KBM-7 (cell line): ENCODE data around the gene LTF.
"Not testable (repeated sequence)": the region's sequence is repeated elsewhere in the genome, so short reads cannot be mapped to it uniquely, and the experiment has no call there.

Experiments
- DNase-seq: peaks from one replicate; pipeline ENCODE4 v3.0.0-alpha.2; 2015
- in situ Hi-C: fragments of 300-500 bp; cut with MboI; formaldehyde crosslinking; loops from 2 replicates; pipeline ENCODE4 v1.14.3; 2020; ENCODE audit warnings: low sequenced_read_pairs, low pct_unique_long_range_greater_than_20kb, mixed read lengths

The LTF gene

DNA sequence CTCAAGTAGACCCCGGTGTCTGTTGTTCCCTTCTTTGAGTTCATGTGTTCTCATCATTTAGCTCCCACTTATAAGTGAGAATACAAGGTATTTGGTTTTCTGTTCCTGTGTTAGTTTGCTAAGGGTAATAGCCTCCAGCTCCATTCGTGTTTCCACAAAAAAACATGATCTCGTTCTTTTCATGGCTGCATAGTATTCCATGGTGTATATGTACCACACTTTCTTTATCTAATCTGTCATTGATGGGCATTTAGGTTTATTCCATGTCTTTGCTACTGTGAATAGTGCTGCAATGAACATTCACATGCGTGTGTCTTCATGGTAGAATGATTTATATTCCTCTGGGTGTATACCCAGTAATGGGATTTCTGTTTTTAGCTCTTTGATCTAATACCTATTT, 61.8 kb downstream of the LTF start:
- DNase-seq, in situ Hi-C loops: not testable (repeated sequence)

DNA sequence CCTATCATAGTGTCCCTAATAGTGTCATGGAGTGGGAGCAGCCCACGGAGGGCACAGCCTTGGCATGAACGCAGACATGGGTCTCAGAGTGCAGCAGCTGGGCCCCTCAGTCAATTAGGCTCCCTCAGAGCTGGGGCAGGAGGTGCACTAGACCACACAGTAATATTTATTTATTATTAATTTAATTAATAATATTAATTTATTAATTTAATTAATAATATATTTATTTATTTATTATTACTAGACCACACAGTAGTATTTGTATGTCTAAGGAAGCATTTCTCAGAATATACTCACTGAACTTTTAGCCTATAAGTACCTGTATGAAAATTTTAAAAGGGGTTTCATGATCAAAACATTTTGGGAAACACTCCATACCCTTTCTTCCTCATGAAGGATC, 63.1 kb downstream of the LTF start:
- no peak for DNase-seq
- in situ Hi-C loops, result no loop called here

DNA sequence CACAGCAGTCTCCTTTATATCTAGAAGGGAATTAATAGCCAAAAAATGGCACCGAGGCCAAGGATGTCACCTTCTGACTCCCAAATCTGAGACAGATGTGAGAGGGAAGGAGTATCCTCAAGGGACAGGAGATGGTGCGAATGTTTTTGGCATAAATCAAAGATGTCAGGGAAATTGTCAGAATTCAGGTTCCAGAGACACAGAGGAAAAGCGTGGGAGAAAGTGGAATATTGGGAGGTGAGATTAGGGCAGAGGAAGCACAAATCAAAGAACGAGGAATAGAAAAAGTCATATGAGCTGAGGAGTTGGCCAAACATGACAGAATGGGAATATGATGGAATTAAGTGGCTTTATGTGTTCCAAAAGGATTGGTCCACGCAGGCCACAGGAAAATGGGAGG, 63.9 kb downstream of the LTF start:
- in situ Hi-C loops, result no loop called here
- no peak for DNase-seq

DNA sequence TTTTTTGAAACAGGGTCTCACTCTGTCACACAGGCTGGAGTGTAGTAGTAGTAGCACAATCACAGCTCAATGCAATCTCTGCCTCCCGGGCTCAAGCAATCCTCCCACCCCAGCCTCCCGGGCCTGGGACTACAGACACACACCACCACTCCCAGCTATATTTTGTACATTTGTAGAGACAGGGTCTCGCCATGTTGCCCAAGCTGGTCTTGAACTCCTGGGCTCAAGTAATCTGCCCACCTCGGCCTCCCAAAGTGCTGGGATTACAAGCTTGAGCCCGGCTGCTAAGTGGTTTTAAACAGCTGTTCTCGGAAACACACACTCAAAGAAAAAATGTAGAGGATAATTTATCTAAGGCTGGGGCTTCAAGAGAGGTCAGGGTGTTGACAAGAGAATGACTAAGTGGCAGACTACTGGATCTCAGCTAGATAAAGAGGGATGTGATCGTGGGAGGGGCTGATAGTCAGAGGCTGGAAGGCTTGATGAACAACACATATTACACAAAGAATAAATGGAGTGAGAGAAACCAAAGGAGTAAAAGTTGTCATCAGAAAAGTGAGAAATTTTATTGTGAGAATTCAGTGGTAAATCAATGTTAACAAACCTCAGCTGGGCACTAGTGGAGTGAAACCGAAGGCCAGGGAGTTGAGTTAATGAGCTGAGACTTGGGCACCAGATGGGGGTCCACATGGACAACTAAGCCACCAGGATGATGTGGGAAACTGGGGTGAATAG, 64.5 kb downstream of the LTF start:
- DNase-seq, result no peak
- in situ Hi-C loops, result no loop called here

DNA sequence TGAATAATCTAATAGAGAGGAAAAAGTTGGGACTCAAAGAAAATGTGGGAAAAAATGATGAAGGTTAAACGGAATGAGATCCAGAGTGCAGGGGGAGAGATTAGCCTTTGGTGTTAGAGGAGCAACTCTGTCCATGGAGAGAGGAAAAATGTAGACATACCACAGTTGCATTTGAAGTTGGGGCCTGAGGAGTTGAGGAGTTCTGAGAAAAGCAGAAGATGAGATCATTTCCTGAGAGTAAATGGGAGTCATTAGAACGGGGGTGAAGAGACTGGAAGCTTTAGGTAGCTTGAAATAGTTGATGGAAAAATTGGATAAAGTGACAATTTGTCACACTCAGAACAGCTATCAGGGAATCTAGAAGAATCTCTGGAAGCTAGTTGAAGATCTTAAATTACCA, 65.1 kb downstream of the LTF start:
- in situ Hi-C loops, result no loop called here
- DNase-seq, result peak; percentile 39

DNA sequence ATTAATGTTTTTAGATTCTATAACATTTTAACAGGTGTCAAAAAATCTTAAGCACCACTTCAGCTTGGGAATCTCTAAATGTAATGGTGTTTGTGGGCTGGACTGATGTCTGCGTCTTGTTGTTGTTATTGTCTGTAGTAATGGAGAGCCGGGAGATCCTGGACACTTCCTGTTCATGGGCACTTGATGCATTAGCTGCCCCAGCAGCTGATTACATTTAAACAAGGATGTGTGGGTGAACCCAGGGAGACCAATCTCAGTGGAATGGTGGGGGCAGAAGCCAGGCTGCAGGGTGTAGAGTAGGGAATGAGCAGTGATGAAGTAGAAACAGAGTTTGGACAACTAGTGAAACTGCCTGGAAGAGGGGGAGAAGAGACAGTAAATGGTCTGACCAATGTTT, 65.6 kb downstream of the LTF start:
- no peak for DNase-seq
- in situ Hi-C loops, result no loop called here

DNA sequence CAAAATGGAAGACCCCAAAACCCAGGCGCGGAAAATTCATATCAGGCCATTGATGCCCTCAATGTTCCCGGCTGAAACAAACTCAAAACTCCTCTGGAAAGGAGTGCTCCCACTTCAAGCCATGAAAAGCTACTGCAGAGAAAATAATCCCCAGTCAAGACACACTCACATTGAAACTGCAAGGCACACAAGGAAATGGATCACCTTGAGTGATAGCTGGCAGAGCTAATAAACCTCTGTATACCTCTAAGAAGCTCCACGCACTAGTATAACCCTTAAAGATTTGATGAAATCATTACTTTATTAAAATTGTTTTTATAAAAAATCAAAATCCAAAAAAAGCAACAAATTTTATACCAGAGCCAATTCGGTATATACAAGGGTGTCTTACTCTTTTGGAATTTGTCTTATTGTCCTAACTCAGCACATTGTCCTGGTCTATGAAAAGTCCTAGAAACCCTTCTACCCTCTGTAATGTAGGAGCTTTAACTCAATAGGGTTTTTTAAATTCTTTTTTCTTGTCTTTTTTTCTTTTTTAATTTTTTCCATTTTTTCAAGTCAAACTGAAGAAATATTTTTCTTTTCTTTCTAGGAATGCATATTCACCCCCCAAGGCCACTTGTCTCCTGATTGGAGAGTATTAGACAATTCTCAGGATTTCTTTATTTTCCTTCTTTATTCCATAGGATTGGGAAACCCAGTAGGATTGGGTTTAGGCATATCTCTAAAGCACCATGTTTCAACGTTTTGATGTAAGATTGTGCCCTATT, 66.3 kb downstream of the LTF start:
- no peak for DNase-seq
- in situ Hi-C loops, result no loop called here

DNA sequence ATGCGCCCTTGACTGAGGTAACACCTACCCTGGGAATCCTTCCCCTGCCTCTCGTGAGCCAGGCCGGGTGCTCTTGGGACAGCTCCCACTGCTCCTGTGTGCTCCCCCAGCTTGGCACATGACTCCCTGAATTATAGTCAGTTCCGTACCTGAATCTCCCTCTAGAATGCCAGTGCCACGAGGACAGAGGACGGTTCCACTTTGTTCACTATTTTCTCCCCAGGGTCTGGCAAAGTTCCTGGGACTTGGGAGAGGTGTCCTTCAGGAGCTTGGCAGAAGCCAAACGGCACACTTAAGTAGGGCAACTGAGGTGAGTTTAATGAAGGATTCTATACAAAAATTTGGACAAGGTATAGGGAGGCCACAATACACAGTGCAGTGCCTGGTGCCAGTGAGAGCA, 67.6 kb downstream of the LTF start:
- DNase-seq, result no peak
- in situ Hi-C loops, result no loop called here

DNA sequence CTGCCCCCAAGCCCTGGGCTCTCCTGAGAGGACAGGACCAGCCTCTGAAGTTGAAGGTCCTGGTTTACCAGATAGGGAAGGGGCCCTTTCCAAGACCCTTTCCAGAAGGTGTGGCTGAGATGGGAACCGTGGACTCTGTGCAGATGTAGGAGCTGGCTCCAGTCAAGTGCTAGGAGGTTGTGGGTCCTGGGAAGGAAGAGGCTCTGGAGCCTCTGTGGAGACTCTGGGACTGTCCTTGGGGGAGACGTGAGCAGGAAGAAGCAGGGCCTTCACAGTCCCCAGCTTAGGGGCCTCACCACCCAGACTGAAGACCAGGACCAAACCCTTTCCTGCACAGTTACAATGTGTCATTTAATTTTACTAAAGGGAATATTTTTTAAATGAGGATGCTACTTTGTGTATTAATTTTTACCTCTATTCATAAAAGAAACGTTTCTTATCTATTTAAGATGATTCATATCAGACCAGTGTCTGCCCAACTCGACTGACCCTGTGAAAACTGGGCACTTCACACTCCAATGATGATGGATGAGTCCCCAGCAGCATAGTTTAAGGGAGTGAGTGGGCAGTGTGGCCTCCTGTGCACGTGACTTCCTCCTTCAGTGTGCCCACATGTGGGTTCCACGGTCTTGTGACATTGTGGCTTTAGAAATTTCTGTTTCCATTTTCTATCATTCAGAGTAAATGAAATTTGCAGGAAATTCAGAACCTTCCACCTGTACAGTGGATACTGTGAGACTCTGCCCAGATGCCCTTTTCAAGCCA, 68.8 kb downstream of the LTF start:
- in situ Hi-C loops, result no loop called here

DNA sequence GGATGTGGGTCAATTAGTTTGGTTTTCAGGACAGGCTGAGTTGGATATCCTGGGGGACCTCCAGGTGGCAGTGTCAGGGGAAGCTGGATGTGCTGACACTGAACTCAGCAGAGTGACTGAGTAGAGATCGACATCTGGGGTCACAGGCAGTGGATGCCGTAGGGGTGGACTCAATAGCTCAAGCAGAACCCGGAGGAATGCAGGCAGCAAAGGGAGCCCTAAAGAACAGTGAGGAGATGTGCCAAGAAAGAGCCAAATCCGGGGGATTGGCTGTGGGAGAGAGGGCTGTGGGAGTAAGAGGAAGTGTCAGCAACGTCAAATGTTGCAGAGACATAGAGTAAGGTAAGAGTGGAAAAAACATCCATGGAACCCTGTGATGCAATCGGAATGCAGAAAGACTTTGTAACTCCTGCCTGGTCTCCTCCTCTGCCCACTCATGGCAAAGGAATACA, 69.5 kb downstream of the LTF start:
- in situ Hi-C loops, result no loop called here
- DNase-seq, result peak; percentile 74

More for the DNA sequence above, 68.8 kb downstream of the LTF start:
- peak; percentile 41 for DNase-seq

DNA sequence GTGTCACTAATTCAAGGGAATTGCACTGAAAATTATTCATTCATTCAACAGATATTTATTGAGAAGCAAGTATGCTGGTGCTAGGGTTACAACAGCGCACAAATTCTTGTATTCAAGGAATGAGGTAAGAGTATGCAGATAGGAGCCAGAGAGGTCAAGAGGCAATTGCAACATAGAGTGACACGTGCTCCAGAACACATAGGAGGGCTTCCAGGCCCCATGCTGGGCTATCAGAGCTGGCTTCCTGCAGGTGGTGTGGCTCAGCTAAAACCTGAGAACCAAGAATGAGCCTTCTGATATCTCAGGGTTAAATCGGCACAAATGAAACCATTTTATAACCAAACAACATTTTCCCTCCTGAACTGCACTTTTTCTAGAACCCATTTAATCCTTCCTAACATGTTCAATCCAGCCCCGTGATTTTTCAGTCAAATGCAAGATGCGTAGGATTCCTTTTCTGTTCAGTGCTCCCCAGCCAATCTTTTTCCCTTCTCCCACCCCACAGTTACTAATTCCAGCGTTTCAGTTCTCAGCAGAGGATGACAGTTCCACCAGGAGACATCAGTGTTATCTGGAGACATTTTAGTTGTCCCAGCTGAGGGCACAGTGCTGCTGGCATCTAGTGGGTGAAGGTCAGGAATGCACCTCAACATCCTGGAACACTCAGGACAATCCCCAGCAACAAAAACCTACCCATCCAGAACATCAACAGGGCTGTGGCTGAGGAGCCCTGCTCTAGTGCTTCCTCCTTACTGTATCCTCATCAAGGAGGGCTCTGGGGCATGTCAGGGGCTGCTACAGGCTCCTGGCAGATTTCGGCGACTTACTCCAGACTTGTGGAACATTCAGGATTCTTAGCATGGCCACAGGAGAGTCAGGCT, 70.9 kb downstream of the LTF start:
- in situ Hi-C loops, result no loop called here
- DNase-seq, result peak; percentile 56

DNA sequence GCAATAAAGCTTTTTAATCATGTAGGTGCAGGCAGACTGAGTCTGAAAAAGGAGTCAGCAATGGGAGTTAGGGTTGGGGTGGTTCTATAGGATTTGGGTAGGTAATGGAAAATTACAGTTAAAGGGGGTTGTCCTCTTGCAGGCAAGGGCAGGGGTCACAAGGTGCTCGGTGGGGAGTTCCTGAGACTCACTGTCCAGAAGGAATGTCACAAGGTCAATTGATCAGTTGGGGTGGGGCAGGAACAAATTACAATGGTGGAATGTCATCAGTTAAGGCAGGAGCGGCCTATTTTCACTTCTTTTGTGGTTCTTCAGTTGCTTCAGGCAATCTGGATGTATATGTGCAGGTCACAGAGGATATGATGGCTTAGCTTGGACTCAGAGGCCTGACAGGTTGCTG, 71.7 kb downstream of the LTF start:
- in situ Hi-C loops, result no loop called here
- no peak for DNase-seq

DNA sequence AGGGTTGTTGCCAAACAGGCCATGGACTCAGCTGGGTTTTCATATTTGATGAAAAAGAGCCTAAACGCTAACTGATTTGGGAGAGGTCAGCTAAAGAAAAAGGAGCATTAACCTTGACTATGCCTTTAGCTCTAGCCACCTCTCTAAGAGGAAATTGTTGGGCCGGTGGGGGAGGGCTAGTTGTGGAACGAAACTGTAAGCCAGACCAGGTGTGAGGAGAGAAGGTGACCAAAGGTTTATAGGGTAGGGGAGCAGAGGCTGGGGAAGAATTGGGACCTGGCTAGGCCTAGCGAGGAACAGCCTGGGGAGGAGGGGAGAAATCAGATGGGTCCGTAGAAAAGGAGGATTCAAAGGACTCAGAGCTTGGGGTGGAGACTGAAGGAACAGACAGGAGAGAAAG, 73.2 kb downstream of the LTF start:
- in situ Hi-C loops, DNase-seq: not testable (repeated sequence)

DNA sequence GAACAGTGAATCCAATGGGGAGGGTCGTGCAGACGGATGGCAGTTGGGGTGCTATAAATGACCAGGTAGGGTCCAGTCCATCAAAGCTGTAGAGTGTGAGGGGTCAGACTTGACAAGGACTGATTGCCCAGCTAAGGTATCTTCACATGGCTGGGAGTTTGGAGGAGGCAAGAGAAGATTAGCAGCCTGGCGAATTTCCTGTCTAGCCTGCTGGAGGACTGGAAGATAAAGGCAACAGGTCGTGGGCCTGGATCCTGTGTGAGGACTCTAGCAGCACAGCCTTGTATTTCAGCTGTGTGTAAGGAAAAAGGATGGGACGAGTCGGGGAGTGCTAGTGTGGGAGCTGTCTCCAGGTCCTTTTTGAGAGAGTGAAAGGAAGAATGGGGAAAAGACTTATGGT, 75.4 kb downstream of the LTF start:
- no peak for DNase-seq
- in situ Hi-C loops, result no loop called here

DNA sequence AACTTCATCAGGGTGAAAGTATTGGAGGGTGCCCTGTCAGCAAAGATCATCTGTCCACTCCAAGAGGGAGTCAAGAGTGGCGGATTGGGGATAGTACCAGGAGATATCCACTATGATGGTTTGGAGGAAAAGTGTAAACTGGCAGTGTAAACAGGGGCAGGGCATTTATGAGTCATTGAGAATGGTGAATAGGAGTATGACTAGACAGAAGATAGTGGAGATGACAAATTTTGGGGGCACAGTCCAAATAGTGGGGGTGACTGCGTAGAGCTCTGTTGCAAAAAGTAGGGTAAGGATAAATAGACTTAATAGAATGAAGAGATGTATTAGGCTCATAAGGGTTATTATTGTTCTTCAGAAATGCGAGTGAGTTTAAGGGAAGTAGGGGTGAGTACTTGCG, 75.9 kb downstream of the LTF start:
- in situ Hi-C loops, DNase-seq: not testable (repeated sequence)

DNA sequence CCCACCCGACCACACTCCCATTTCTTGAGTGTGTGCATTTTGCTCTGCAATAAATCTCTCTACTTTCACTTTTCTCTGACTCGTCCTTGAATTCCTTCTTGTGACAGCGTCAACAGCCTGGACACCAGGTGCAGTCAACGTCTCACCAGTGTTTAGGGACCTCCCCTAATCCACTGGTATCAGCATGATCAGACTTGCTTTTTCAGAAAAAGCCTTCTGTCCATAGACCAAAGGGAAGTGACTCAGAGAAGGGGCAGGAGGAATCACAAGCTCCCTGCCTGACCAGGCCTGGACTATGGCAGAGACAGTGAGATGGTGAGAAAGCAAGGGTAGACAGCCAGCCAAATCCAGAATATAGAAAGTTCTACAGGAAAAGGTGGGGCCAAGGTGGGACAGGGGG, 78.5 kb downstream of the LTF start:
- in situ Hi-C loops, result no loop called here
- no peak for DNase-seq
